Left lung (tissue), 10 donors: Measurements from ENCODE around the gene DMRT2. TPM values are rescaled to one million over a fixed set of nuclear protein-coding genes. Genes with fewer than 3 reads are reported as not detected.

Experiments
- ATAC-seq: fragments of 200-7000 bp; cut with Tn5 transposase; one replicate; pipeline ENCODE4 v1.9.1; 2020; ENCODE audit warnings: moderate library complexity
- DNase-seq, 4 donors: peaks; one replicate each; pipeline ENCODE4 v3.0.0-alpha.2; 2013 to 2020
- H3K27ac ChIP-seq, 2 donors: fragments of 200-600 bp; sonication (generic) in 1 of 2; one replicate each; pipeline versions ENCODE4 v1.5.0 to v1.8.0; 2020 to 2021
- H3K27me3 ChIP-seq, 2 donors: fragments of 200-600 bp; sonication (generic) in 1 of 2; one replicate each; pipeline versions ENCODE4 v1.5.0 to v1.8.0; 2020 to 2021
- H3K36me3 ChIP-seq, 2 donors: fragments of 200-600 bp; sonication (generic) in 1 of 2; one replicate each; pipeline versions ENCODE4 v1.5.0 to v1.8.0; 2020 to 2021
- H3K4me1 ChIP-seq, 2 donors: fragments of 200-600 bp; one replicate each; pipeline ENCODE4 v1.8.0; 2021
- H3K4me3 ChIP-seq, 2 donors: fragments of 200-600 bp; sonication (generic) in 1 of 2; one replicate each; pipeline versions ENCODE4 v1.5.0 to v1.8.0; 2020 to 2021; ENCODE audit warnings: mild to moderate bottlenecking in 1 of 2
- H3K9me3 ChIP-seq, 2 donors: fragments of 200-600 bp; sonication (generic) in 1 of 2; one replicate each; pipeline versions ENCODE4 v1.5.0 to v1.8.0; 2020 to 2021
- intact Hi-C, 2 donors: fragments of 100-400 bp; cut with DNase I; formaldehyde crosslinking; loops; one replicate each; pipeline versions ENCODE4 v1.11.2 to v1.14.2; 2022
- polyA plus RNA-seq, 6 donors: library from polyadenylated mRNA; unstranded; fragments of 120-200 nt; gene quantifications; one replicate each; pipeline ENCODE4 v1.2.1, GENCODE V29; 2013; ENCODE audit not compliant: insufficient read length in 6 of 6
- total RNA-seq, 2 donors: library from RNA; stranded (reverse); fragmentation: NEBNext Ultra II Directional; extraction: Animal tissue kit (Norgen Biotek cat#: 25700); gene quantifications; one replicate each; pipeline ENCODE4 v1.2.1, GENCODE V29; 2021
- TF ChIP-seq, protein P1 (sequence below), 2 donors: fragments of 200-600 bp; sonication (generic) in 1 of 2; IDR thresholded peaks; one replicate each; pipeline versions ENCODE4 v1.5.0 to v1.8.0; 2021; ENCODE audit warnings: antibody characterized with exemption in 2 of 2
- donor health status: DM: no; HTN: yes; CAD: no.
- donor health status: DM: no; HTN: no; CAD: no.

DMRT2 gene
- total and polyA plus RNA-seq, 8 donors = 0.09 to 0.76 (median 0.29) TPM; not detected in 4

DNA sequence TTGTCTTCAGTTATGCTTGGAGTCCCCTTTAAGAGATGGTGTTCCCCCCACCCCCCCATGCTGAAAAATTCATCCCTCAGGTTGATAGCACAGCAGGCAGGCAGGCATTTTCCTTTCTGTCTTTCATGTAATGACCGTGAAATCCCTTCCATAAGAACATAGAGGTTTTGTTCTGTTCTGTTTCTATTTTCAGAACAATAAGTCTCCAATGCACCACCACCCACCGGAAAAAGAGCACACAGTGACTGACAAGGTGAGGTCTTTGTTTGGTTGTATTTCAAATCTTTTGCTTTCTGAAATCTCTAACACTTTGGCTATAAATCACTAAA is 52.4 kb downstream of the DMRT2 start:
- H3K36me3 ChIP-seq = no peaks in the 10 kb centered on the region
- no peaks in the 10 kb centered on the region for H3K27me3 ChIP-seq
- DNase-seq (no peak), ATAC-seq (no peak)
- H3K27ac ChIP-seq = no peak overlapping the region
- H3K9me3 ChIP-seq = peaks cover 0 to 15% of the 10 kb centered on the region in 2 donors
- TF ChIP-seq, protein P1, sequence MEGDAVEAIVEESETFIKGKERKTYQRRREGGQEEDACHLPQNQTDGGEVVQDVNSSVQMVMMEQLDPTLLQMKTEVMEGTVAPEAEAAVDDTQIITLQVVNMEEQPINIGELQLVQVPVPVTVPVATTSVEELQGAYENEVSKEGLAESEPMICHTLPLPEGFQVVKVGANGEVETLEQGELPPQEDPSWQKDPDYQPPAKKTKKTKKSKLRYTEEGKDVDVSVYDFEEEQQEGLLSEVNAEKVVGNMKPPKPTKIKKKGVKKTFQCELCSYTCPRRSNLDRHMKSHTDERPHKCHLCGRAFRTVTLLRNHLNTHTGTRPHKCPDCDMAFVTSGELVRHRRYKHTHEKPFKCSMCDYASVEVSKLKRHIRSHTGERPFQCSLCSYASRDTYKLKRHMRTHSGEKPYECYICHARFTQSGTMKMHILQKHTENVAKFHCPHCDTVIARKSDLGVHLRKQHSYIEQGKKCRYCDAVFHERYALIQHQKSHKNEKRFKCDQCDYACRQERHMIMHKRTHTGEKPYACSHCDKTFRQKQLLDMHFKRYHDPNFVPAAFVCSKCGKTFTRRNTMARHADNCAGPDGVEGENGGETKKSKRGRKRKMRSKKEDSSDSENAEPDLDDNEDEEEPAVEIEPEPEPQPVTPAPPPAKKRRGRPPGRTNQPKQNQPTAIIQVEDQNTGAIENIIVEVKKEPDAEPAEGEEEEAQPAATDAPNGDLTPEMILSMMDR (IDR thresholded peaks at IDR 0.05) = no peak
- H3K4me3 ChIP-seq = no peak overlapping the region
- intact Hi-C loops = no loop called here
- no peaks in the 10 kb centered on the region for H3K4me1 ChIP-seq

Other genes with a start within 250 kb of the DMRT2 start
- not detected for gene DMRT1, start 208.7 kb upstream of the DMRT2 start, total RNA-seq
- under 1 TPM in 1 of 6 donors, not detected in 5; 0.09 TPM for gene DMRT1, start 208.7 kb upstream of the DMRT2 start, polyA plus RNA-seq
- not detected for gene DMRT3, start 73.7 kb upstream of the DMRT2 start, total RNA-seq
- not detected for gene DMRT3, start 73.7 kb upstream of the DMRT2 start, polyA plus RNA-seq